H1 (cell line): Measurements from ENCODE around the gene TBC1D7. TPM values are rescaled to one million over a fixed set of nuclear protein-coding genes. Genes with fewer than 3 reads are reported as not detected.

ENCODE experiments used
- ASH2L ChIP-seq: fragments of 200-600, 300-600 bp; sonication (generic); IDR thresholded peaks from one replicate; pipeline ENCODE4 v1.7.1; 2017; ENCODE audit warnings: low read length
- ATF2 ChIP-seq: IDR thresholded peaks from 2 replicates; pipeline ENCODE4 v1.6.1; 2012; ENCODE audit warnings: low read length, inconsistent platforms
- BCL11A ChIP-seq, 2 experiments: IDR thresholded peaks; one replicate each; pipeline ENCODE4 v1.6.1; 2011; ENCODE audit warnings: low read depth in 2 of 2, low read length in 2 of 2, mild to moderate bottlenecking in 2 of 2
- CBX5 ChIP-seq: fragments of 300-800, 300-1000 bp; sonication (generic); IDR thresholded peaks from 2 replicates; pipeline ENCODE4 v1.7.1; 2016; ENCODE audit warnings: antibody characterized with exemption, low read length, low read depth
- JUN ChIP-seq: IDR thresholded peaks from 2 replicates; pipeline ENCODE4 v1.6.1; 2011; ENCODE audit warnings: low read depth, mild to moderate bottlenecking, improper control_type of control experiment, low read length
- JUND ChIP-seq: IDR thresholded peaks from 2 replicates; pipeline ENCODE4 v1.6.1; 2011; ENCODE audit warnings: mild to moderate bottlenecking, improper control_type of control experiment, low read length
- POLR2AphosphoS5 ChIP-seq: IDR thresholded peaks from 2 replicates; pipeline ENCODE4 v1.6.1; 2011; ENCODE audit warnings: low read depth, low read length
- YY1 ChIP-seq: IDR thresholded peaks from 2 replicates; pipeline ENCODE4 v1.6.1; 2011; ENCODE audit warnings: low read depth, mild to moderate bottlenecking, low read length
- polyA plus RNA-seq, 7 experiments: library from polyadenylated mRNA; depleted of rRNA in 3 of 7; stranded (reverse) in 5 of 7; unstranded in 2 of 7; fragments of >200 nt in 5 of 7; fragments of 200-250 nt in 2 of 7; gene quantifications; 1 replicate in 5 of 7; 2 replicates in 1 of 7; 4 replicates in 1 of 7; pipeline versions ENCODE4 v1.2.1 to v1.2.3, GENCODE V29; 2011 to 2013; ENCODE audit warnings: missing spikeins in 2 of 7, mixed read lengths in 2 of 7
- total RNA-seq: library from RNA; stranded (reverse); fragmentation: NEBNext Ultra II Directional; extraction: Animal tissue kit (Norgen Biotek cat#: 25700); gene quantifications from 2 replicates; pipeline ENCODE4 v1.2.1, GENCODE V29; 2021

Gene TBC1D7
- total and polyA plus RNA-seq, 2 of the 8 experiments (the other 6 are each of a cell fraction or from before 2014, with no cell fraction given), result 46.1 to 55.2 TPM

GRCh38 chr6:13346245-13346644, 17.9 kb upstream of the TBC1D7 start (continued):
- no peak for TF ChIP-seq JUN
- TF ChIP-seq JUND, result no peak
- no peak for TF ChIP-seq POLR2AphosphoS5
- no peak for TF ChIP-seq ATF2
- TF ChIP-seq YY1, result no peak
- TF ChIP-seq CBX5, result no peak
- no peak for TF ChIP-seq ASH2L
- no peak for TF ChIP-seq BCL11A (IDR thresholded peaks at IDR 0.05; ENCODE audit: low read depth in 2 of 2, low read length in 2 of 2)
